Measurements from ENCODE around the gene WWC1. TPM values are rescaled to one million over a fixed set of nuclear protein-coding genes. Genes with fewer than 3 reads are reported as not detected.

Gene WWC1
- total and polyA plus RNA-seq, 4 donors: 48.4 to 77.0 (median 56.2) TPM

GRCh38 chr5:168428552-168428951, 137.1 kb downstream of the WWC1 start:
- no peak for TF ChIP-seq CTCF (IDR thresholded peaks at IDR 0.05; ENCODE audit: control extremely low read depth, extremely low read depth)
- peaks cover 0 to 3% (median 0%) of the 10 kb centered on the region in 4 donors for H3K36me3 ChIP-seq (ENCODE audit: control insufficient read depth in 4 of 4, insufficient read depth in 4 of 4, low read length in 4 of 4)

GRCh38 chr5:168430296-168430695, 138.9 kb downstream of the WWC1 start:
- H3K36me3 ChIP-seq (ENCODE audit: control insufficient read depth in 4 of 4, insufficient read depth in 4 of 4, low read length in 4 of 4): peaks cover 0 to 7% (median 0%) of the 10 kb centered on the region in 4 donors
- 87 to 89% methylated on average over 4 of the region's 4 CpGs for WGBS, 2 donors

More at GRCh38 chr5:168428552-168428951, 137.1 kb downstream of the WWC1 start:
- ATAC-seq (ENCODE audit: insufficient read depth, low FRiP score): no peak
- no peak for DNase-seq
- no peak overlapping the region for H3K9ac ChIP-seq (ENCODE audit: insufficient read depth in 1 of 2, low read length in 2 of 2)
- peaks cover 0 to 12% (median 0%) of the 10 kb centered on the region in 5 donors for H3K4me1 ChIP-seq (ENCODE audit: control insufficient read depth in 5 of 5, insufficient read depth in 5 of 5, low read length in 5 of 5)
- H3K27me3 ChIP-seq (ENCODE audit: control insufficient read depth in 3 of 3, insufficient read depth in 3 of 3, low read length in 2 of 3): no peaks in the 10 kb centered on the region
- H3K4me3 ChIP-seq: no peak overlapping the region
- WGBS, 2 donors: 87 to 89% methylated on average over 10 of the region's 10 CpGs
- H3K9me3 ChIP-seq (ENCODE audit: control insufficient read depth in 4 of 4, insufficient read depth in 3 of 4, low read length in 3 of 4): no peaks in the 10 kb centered on the region
- no peak overlapping the region for H3K27ac ChIP-seq (ENCODE audit: low read depth in 1 of 2, low read length in 1 of 2)

GRCh38 chr5:168432903-168433302, 141.5 kb downstream of the WWC1 start:
- TF ChIP-seq CTCF (IDR thresholded peaks at IDR 0.05; ENCODE audit: control extremely low read depth, extremely low read depth): no peak
- no peak overlapping the region for H3K27ac ChIP-seq (ENCODE audit: low read depth in 1 of 2, low read length in 1 of 2)
- peaks cover 0 to 5% (median 0%) of the 10 kb centered on the region in 4 donors for H3K36me3 ChIP-seq (ENCODE audit: control insufficient read depth in 4 of 4, insufficient read depth in 4 of 4, low read length in 4 of 4)
- H3K9ac ChIP-seq (ENCODE audit: insufficient read depth in 1 of 2, low read length in 2 of 2): no peak overlapping the region
- no peak overlapping the region for H3K4me3 ChIP-seq
- WGBS, 2 donors: 91 to 92% methylated on average over 4 of the region's 4 CpGs
- H3K9me3 ChIP-seq (ENCODE audit: control insufficient read depth in 4 of 4, insufficient read depth in 3 of 4, low read length in 3 of 4): no peaks in the 10 kb centered on the region
- H3K27me3 ChIP-seq (ENCODE audit: control insufficient read depth in 3 of 3, insufficient read depth in 3 of 3, low read length in 2 of 3): no peaks in the 10 kb centered on the region
- DNase-seq: no peak
- H3K4me1 ChIP-seq (ENCODE audit: control insufficient read depth in 5 of 5, insufficient read depth in 5 of 5, low read length in 5 of 5): no peaks in the 10 kb centered on the region
- no peak for ATAC-seq (ENCODE audit: insufficient read depth, low FRiP score)

More at GRCh38 chr5:168430296-168430695, 138.9 kb downstream of the WWC1 start:
- H3K9ac ChIP-seq (ENCODE audit: insufficient read depth in 1 of 2, low read length in 2 of 2): no peak overlapping the region
- no peak overlapping the region for H3K4me3 ChIP-seq
- no peak for ATAC-seq (ENCODE audit: insufficient read depth, low FRiP score)
- no peaks in the 10 kb centered on the region for H3K9me3 ChIP-seq (ENCODE audit: control insufficient read depth in 4 of 4, insufficient read depth in 3 of 4, low read length in 3 of 4)
- DNase-seq: no peak
- no peaks in the 10 kb centered on the region for H3K27me3 ChIP-seq (ENCODE audit: control insufficient read depth in 3 of 3, insufficient read depth in 3 of 3, low read length in 2 of 3)
- H3K4me1 ChIP-seq (ENCODE audit: control insufficient read depth in 5 of 5, insufficient read depth in 5 of 5, low read length in 5 of 5): peaks cover 0 to 7% (median 0%) of the 10 kb centered on the region in 5 donors
- no peak for TF ChIP-seq CTCF (IDR thresholded peaks at IDR 0.05; ENCODE audit: control extremely low read depth, extremely low read depth)
- H3K27ac ChIP-seq (ENCODE audit: low read depth in 1 of 2, low read length in 1 of 2): no peak overlapping the region

GRCh38 chr5:168434001-168434400, 142.6 kb downstream of the WWC1 start:
- no peak overlapping the region for H3K9ac ChIP-seq (ENCODE audit: insufficient read depth in 1 of 2, low read length in 2 of 2)
- no peaks in the 10 kb centered on the region for H3K4me1 ChIP-seq (ENCODE audit: control insufficient read depth in 5 of 5, insufficient read depth in 5 of 5, low read length in 5 of 5)
- ATAC-seq (ENCODE audit: insufficient read depth, low FRiP score): no peak
- H3K36me3 ChIP-seq (ENCODE audit: control insufficient read depth in 4 of 4, insufficient read depth in 4 of 4, low read length in 4 of 4): peaks cover 0 to 5% (median 0%) of the 10 kb centered on the region in 4 donors
- no peak for TF ChIP-seq CTCF (IDR thresholded peaks at IDR 0.05; ENCODE audit: control extremely low read depth, extremely low read depth)
- H3K27me3 ChIP-seq (ENCODE audit: control insufficient read depth in 3 of 3, insufficient read depth in 3 of 3, low read length in 2 of 3): no peaks in the 10 kb centered on the region
- no peak overlapping the region for H3K4me3 ChIP-seq
- no peaks in the 10 kb centered on the region for H3K9me3 ChIP-seq (ENCODE audit: control insufficient read depth in 4 of 4, insufficient read depth in 3 of 4, low read length in 3 of 4)
- H3K27ac ChIP-seq (ENCODE audit: low read depth in 1 of 2, low read length in 1 of 2): no peak overlapping the region
- peak; percentile 16 to 25 (median 24) for DNase-seq
- WGBS, 2 donors: 81 to 84% methylated on average over 9 of the region's 9 CpGs
